Cortex of kidney (tissue), 1 donor: ENCODE results near the gene EFS.

ENCODE experiments used
- DNase-seq: peaks from one replicate; lab custom pipeline; 2025; lab: John Stamatoyannopoulos, UW

The EFS gene

DNA sequence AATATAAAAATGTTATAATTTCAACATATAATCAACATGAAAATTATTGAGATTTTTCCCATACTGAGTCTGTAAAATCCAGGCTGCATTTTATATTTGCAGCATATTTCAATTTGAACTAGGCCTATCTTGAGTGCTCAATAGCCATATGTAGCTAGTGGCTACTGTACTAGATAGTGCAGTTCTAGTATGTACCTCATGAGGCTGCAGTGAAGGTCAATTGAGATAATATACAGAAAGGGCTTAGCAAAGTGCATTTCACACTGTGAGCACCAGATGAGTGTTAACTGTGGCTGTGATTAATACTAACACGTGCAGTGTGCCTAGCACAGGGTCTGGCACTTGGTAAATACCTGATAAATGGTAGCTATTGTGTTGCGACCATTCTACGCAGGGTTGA lies 6.9 kb downstream of the EFS start:
- no peak for DNase-seq

DNA sequence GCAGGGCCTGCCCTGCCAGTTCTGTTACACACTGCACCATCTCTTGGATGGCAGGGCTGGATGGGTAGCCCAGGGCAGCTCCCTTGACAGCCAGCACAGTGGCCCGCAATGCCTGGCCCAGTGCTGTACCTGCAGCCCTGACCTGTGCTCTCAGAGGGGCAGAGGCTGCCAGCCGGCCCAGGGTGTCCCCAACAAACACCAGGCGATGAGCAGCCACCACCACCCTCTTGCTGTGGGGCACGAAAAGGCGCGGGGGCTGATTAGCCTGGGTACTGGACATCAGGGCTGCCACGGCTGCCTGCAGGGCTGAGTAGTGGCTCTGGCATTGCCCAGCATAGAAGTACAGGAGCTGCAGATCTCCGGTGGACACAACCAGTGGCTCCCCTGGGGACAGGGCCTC lies 7.7 kb downstream of the EFS start:
- no peak for DNase-seq

DNA sequence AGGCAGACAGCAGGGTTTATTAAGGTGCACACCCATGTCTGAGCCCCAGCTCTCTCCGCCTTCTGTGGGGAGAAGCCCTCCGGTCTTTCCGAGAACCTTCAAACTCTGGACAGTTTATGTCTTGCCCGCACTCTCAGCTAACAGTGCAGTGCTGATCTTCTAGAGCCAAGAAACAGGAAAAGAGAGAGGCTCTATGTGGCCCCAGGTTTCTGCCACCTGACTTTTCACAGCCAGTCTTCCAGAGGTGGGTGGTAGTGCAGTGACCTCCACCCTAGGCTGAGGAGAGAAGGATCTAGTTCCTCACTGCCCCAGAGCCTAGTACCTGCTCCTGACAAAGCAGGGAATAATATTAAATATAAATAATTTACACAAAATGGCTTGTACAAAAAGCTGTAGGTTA lies 8.3 kb downstream of the EFS start:
- DNase-seq: no peak

DNA sequence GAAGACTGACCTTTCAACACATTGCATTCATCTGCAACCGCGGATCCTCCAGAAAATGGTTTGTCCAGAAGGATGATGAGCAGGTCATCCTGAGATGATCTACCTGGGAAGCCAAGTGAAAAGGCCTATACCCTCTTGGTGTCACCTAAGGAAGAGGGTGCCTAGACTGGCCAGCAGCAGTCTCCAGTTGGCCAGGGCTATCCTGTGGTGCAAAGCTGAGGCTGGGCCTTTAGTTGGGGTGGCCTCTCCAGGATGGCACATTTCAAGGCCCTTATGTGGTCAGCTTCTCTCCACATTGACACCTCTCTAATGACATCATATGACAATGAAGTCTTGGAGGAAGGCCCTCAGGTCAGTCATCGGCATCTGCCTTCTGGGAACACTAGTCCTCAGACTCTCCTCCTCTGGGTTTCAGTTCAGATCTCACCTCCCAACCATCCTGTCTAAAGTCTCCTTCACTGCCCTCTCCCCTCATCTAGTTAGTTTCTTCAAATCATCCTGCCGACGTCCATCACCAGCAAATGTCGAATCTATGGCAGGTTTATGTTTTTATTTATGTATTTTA lies 9.0 kb downstream of the EFS start:
- no peak for DNase-seq

DNA sequence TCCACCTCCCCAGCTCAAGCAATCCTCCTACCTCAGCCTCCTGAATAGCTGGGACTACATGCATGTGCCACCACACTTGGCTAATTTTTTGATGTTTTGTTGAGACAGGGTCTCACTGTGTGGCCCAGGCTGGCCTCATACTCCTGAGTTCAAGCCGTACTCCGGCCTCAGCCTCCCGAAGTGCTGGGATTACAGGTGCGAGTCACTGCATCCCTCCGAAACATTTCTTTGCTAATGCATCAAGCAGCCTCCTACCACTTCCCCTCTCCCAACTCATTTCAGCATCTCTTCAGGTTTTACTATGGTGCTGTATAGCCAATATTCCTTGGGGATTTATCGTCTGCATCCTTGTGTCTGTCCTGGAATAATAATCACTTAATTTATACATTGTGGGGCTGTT lies 10.0 kb downstream of the EFS start:
- no peak for DNase-seq

DNA sequence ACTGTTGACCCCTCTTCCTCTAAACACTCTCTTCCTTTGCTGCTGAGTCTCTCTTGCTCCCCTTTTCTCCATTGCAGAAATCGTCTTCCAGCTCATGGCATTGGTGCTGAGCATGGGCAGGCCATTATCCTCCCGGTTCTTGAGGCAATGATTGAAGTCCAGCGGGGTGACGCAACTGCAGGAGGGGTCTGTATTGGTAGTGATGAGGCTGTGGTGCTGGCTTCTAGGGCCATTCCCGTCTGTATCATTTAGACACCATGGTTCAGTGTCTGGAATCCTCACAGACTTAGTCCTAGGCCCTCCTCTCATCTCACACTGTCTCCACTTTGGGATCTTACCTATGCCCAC lies 11.6 kb downstream of the EFS start:
- no peak for DNase-seq

DNA sequence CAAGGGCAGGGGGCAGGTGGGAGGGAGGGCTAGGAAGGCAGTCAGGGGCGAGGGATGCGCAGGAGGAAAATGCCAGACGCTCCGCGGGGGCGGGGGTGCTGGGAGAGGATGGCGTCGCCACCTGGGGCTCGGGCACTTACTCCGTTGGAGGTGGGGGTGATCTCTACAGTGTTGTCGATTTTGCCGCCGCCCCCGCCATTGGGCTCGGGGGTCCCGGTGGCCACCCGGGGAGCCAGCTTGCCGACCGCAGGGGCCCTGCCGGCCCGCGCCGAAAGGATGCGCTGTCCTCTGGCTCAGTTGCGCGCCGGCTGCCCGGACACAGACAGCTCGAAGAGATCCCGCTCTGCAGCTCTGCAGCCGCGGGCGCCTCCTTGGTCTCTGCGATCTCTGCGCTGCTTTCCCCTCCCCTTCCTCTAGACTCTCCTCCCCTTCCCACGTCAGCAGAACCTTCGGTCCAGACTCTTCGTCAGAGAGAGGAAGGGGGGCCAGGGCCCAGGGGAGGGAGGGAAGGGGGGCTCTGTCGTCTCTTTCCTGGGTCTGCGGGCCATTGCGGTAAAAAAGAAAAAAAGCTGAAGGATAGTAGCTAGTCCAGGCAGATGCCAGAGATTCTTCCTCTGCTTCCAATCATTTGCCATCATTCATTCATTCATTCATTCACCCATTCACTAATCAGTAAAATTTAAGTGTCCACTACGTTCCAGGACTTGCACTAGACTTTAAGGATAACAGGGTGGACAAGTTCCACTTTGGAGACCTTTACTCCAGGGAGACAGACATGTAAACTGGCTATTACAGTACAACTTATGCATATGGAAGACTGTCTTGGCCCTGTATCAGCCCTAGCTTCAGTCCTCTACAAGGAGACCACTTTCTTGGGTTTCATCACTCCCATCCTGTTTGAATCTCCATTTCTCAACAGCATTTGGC lies 12.2 kb downstream of the EFS start, which contains the start of gene SLC22A17:
Gene SLC22A17, minus strand, starts transcription at position 382 of the 927 bp plus-strand sequence.
- DNase-seq: no peak

DNA sequence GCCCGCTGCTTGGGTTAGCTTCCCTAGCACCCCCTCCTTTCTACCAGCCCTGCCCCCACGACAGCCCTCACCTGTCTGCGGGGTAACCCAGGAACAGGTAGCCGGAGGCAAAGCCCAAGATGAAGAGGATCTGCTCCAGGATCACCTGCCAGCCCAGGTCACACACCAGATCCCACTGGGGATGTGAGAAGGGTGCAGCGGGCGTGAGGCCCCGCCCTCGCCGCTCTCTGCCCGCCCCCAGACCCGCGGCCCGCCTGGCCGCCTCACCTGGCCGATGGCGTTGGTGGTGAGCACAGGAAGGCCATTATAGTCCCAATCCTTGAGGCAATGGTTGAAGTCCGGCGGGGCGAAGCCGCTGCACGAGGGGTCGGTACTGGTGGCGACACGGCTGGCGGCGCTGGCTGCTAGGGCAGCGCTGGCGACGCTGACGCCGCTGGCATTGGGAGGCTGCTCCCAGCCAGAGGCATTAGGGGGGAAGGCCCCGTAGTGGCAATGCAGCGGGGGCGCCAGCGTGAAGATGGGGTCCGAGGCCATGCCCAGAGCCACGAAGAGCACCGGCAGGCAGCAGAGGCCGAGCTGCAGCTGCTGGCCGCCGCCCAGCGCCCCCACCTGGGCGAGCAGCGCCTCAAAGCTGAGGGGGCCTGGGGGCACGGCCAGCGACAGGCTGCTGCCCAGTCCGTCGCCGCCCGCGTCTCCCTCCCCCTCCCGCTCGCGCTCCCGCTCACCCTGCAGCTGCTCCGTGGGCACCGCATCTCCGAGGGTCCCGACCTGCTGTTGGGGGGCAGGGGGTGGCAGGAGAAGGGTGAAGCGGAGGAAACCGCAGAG lies 13.1 kb downstream of the EFS start:
- no peak for DNase-seq

DNA sequence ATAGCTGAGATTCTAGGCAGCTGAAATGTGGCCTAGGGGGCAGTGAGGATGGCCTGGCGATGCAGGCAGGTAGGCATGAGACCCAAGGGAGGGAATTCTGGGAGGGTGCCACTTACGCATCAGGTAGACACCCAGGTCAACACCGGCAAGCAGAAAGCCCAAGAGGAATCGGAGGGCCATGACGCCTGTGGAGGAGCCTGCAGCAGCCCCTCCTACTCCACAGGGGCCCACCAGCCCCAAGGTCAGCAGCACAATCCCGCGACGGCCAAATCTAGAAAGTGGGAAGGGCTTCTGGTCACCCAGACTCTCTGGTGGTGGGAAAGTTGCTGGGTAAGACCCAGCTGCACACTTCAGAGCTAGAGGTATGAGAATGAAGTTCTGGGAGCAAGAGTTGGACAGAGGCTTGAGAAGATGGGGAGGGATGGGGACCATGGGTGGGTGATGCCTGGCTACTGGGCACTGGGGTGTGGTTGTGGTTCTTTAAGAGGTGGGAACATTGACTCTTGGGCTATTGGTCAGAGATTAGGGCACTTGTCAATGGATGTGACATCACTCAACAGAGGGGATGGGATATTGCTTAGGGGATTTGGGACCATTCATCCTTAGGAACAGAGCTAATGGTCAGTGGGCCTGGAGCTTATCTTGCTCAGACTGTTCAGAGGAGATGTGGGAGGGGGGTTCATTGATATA lies 15.7 kb downstream of the EFS start:
- no peak for DNase-seq

DNA sequence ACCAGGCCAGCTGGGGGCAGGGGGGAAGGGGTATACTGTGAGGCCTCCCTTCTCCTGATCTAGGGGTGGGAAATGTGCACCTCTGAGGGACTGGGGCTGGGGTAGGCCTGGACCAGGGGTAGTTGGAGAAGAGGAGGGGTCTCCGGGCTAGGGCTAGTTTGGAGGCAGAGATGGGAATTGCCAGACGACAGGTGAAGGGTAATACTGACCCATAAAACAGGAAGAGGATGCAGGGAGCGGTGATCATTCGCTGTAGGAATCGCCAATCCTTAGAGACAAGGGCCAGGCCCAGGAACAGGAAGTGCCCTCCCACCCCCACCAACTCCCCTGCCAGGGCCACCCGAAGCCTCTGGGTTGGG lies 16.7 kb downstream of the EFS start:
- no peak for DNase-seq

DNA sequence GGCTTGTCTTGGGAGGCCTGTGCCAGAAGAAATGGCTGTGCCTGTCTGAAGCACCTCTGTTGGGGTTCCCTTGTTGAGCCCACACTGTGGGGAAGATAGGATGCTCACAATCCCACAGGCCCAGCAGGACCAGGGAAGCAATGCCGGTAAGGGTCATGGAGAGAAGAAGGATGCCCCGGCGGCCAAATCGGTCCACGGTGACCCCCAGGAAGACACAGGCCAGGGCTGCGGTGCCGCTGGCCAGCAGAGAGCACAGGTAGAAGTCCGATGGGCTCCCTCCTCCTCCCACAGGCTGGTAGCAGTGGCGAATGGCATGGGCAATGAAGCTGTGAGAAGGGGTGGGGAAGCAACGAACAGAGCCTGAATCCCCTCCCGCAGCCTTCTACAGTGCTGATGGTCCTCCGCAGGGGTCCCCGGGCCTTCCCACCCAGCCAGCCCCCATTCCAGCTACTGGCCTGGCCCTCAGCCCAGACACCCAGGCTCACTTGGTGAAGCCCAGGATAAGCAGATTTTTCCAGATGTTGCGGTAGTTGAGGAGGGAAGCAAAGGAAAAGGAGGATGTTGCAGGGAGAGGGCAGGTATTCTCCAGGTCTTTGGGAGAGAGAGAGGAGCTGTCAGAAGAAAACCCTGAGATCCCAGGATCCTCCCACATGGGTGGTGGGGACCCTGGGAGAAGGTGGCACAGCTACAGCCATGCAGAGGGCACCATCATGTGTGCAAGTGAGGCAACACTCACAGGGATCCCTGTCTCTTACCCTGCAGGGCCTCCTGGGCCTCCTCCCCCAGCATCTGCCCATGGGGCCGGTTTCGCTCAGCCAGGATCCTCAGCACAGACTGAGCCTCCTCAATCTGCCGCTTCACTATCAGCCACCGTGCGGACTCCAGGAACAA lies 17.3 kb downstream of the EFS start:
- no peak for DNase-seq

DNA sequence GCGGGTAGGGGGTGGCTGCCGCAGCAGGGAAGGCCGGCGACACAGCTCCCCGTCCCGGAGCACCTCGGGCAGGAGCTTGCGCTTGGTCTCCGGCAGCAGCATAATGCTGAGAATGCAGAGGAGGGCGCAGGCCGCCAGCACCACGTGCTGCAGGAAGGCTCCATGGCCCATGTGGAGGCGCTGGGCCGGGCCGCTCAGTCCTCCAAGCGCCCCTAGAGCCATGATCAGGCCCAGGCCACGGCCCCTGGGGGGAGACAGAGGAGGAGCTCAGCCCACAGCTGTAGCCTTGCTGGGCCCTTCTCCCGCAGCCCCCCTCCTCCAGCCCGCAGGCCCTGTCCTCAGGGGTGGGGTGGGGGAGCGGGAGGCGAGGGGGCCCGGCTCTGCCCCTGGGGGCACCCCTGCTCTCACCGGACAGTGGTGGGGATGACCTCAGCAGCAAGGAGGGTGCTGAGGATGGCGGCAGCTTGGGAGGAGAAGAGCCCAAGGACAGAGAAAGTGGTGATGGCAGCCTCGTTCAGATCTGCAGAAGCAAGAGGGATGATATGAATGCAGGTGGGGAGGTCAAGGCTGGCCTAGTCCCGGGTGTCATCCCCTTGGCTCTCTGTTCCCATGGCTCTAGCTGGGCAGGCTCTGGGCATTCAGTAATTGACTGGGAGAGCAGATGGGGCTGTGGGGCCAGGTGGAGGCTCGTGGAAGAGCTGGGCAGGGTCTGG lies 18.1 kb downstream of the EFS start:
- DNase-seq: no peak

DNA sequence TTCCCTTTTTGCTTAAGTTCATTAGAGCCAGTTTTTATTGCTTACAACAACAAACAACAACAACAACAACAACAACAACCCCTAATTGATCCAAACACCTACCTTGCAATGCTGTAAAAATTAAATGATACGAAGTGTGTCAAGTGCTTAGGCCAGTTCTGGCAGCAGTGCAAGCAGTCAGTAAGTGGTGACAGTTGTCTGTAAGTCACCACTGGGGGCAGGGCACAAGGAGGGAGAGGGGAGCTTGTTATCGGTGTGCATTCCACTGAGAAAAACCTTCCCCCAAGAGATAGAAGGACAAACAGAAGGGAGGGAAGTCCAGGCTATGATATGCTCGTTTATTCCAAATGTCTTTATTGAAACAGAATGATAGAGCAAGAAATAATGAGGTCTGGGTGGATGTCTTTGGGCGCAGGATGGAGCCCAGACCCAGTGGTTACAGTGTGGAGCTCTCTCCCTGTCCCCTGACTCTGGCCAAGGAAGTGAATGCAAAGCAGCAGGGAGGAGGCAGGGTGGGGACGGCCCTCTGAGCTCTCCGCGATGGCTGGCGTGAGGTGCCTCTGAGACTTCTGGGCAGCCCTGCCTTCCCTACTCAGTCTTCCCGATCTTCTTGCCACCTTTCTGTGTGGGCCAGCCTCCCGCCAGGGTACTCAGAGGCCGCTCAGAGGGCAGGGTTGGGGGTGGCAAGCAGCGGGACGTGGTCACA lies 18.8 kb downstream of the EFS start:
- DNase-seq: no peak

DNA sequence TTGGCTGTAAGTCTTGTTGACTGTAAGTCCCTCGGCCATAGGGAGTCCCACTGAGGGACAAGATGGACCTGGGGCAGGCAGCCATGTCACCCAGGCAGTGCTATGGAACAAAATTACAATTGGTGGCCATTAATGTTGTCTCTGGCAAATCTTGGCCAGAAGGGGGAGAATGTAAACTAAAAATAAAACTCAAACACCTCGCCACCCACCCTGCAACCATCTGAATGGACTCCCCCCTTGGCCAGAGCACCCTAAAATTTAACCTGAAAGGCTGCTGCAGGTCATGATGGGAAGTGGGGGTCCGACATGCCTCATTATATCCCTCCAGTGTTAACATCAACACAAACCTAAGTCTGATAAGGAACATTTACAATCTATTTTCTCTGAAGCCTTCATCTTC lies 20.5 kb downstream of the EFS start:
- no peak for DNase-seq

DNA sequence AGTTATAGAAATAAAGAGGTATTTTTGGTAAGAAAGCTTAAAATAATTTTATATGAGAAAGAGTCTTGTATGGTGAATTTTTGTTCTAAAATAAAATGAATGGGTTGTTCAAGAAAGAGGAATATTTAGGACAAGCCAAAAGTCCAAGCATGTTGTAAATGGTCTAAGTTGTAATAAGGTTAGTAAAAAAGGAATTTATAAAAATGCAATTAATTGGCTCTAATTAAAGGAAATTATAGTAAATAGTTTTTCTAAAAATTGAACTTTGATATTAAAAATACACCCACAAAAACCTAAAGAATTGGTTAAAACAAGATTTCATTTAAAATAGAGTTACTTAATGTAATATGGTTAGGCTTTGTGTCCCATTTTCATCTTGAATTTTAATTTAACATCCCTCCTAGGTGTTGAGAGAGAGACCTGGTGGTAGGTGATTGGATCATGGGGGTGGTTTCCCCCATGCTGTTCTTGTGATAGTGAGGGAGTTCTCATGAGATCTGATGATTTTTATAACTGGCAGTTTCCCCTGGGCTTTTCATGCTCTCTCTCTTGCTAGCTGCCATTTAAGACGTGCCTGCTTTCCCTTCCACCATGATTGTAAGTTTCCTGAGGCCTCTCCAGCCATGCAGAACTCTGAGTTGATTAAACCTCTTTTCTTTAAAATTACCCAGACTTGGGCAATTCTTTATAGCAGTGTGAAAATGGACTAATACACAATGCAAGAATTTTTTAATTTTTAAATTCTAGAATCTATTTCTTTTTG lies 25.3 kb downstream of the EFS start:
- DNase-seq: no peak

DNA sequence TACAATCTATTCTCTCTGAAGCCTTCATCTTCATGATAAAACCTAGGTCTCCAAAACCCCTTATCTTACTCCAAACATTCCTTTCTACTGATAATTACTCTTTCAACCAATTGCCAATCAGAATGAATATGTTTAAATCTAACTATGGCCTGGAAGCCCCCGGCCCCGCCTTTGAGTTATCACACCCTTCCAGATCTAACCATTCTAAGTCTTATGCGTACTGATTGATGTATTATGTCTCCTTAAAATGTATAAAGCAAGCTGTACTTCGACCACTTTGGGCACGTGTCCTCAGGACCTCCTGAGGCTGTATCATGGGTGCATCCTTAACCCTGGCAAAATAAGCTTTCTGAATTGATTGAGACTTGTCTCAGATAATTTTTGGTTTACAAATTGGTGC lies 29.3 kb downstream of the EFS start:
- DNase-seq: no peak

DNA sequence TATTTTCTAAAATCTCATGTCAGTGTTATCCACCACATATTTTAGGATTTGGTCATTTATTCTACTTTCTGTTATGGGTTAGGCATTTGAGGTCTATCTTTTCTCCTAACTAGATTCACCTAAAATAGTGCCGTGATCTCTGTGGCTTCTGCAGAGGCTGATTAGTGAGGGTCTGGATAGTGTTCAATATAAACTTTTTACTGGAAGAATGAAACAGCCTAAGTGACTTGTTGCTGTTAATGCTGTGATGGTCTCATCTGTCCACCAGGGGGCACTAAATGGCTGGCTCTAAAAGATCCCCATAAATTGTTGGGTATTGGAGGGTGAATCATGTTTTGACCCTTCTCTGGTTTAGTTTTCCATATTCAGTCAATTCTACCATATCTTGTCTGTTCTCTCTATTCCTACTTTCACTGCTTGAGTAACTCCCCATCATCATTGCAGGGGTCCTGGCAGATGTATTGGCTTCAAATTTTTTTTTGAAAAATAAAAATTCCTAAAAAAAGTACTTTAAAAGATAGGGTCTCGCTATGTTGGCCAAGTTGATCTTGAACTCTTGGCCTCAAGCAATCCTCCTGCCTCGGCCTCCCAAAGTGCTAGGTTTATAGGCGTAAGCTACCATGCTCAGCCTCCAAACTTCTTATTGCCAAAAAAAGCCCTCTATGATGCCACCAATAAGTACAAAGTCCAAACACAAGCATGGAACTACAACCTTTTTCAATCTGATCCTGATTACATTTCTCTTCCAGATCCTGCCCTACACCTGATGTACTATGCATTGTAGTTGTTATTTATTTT lies 36.8 kb downstream of the EFS start:
- no peak for DNase-seq
